ENCODE results near the gene PTGIR. TPM values are rescaled to one million over a fixed set of nuclear protein-coding genes. Genes with fewer than 3 reads are reported as not detected.
A peak's percentile ranks its signal among the peaks of the same experiment; 100 is the strongest.

The PTGIR gene
- total RNA-seq, 1 experiment from 2014 or later, result 0.34 TPM

DNA sequence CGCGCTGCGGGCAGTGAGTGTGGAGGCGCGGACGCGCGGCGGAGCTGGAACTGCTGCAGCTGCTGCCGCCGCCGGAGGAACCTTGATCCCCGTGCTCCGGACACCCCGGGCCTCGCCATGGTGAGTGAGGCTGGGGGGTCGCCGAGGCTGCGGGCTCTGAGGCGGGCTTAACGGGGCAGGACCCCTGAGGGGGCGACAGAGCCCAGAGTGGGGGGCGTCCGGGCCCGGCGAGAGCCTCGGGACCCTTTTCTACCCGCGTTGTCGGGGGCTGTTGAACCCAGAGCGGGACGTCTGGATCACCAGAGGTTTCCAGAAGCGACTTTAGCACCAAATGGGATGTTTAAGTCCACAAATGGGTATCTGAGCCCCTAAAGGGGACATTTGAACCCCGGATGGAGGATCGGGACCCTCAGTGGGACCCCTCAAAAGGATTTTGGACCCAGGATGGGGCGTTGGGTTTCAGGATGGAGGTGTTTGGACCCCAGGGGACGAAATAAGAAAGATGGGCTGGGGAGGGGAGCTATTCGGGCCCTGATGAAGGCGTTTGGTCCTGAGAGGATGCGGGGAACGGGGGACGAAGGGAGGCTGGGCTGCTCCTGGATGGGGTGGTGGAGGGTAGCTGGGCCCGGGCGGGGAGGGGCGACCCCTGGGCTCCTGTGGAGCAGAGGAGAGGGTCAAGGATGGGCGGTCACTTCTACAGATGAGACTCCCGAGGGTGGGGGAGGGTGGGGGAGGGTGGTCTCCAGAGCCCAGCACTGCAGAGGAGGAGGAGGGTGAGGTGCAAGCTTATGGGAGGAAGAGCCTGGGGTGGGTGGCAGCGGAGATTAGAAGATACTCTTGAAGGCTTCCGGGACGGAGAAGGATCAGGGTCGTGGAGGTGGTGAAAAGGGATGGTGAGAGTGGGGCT lies 23.3 kb downstream of the PTGIR start, which contains the start of gene CALM3:
Gene CALM3 (plus strand): TSS at position 13 of the 907 bp plus-strand sequence. CDS start 105 bp downstream, at position 118.
- no peak for DNase-seq (ENCODE audit: low read depth)

- peak; percentile 97 for DNase-seq (ENCODE audit: low read depth)
These were observed 24.2 kb downstream of the PTGIR start for GRCh38 chr19:46600384-46601317.

DNA sequence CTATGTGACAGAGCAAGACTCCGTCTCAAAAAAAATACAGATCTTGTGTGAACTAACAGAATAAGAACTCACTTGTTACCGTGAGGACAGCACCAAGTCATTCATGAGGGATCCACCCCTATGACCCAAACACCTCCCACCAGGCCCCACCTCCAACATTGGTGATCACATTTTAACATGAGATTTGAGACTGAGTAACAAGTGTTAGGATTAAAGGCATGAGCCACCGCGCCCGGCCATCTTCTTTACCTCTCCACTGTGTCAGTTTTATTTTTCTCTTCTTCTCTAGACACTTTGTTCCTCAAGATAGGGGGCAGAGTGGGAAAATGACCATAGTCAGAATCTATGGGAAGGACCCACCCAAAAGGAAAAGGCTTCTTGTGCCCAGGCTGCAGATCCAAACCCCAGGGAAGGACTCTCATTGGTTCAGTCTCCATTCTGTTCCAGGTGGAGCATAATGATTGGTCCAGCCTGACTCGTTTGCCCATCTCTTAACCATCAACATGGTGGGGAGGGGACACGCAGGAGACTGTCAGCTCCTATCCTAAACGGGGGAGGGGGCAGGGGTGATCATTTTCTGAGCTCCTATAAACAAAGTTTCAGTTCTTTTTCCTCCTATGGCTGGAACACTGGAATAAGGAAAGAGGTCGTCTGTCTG lies 25.0 kb downstream of the PTGIR start:
- DNase-seq (ENCODE audit: low read depth), result no peak

GRCh38 chr19:46598372-46598917 lies 26.4 kb downstream of the PTGIR start:
- no peak for DNase-seq (ENCODE audit: low read depth)

DNA sequence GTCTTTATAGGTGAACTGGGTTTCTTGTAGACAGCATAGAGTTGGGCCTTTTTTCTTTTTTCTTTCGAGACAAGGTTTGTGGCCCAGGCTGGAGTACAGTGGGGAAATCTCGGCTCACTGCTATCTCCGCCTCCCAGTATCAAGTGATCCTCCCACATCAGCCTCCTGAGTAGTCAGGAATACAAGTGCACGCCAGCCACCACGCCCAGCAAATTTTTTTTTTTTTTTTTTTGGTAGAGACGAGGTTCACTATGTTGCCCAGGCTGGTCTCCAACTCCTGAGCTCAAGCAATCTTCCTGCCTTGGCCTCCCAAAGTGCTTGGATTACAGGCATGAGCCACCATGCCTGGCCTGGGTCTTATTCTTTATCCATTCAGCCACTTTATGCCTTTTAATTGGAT lies 28.9 kb downstream of the PTGIR start:
- DNase-seq (ENCODE audit: low read depth), result no peak

- no peak for DNase-seq (ENCODE audit: low read depth)
These were observed 33.0 kb downstream of the PTGIR start for GRCh38 chr19:46591870-46592269.

GRCh38 chr19:46591254-46591653 lies 33.6 kb downstream of the PTGIR start:
- DNase-seq (ENCODE audit: low read depth), result no peak

DNA sequence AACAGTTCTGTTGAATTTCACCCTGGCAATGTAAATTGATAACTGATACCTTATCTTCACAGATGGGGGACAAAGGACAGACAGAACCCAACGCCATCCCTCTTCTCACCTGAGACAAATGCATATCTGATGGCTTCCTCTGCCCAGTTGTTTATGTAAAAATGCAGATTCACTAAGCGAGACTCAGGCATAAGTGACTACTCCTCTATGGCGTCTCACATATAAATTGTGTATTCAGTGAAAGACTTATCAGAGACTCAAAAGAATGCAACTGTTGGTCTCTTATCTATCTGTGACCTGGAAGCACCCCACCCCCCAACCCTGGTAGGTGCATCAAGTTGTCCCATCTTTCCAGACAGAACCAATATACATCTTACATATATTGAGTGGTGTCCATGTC lies 37.0 kb downstream of the PTGIR start:
- no peak for DNase-seq (ENCODE audit: low read depth)

DNA sequence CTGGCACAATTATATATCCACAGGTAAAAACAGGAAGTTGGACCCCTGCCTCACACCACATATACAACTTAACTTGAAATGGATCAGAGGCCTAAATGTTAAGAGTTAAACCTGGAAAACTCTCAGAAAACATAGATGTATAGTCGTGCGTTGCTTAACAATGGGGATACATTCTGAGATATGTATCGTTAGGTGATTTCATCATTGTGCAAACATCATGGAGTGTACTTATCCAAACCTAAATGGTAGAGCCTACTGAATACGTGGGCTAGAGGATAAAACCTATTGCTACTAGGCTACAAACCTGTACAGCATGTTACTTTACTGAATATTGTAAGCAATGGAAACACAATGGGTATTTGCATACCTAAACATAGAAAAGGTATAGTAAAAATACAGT lies 38.6 kb downstream of the PTGIR start:
- no peak for DNase-seq (ENCODE audit: low read depth)

DNA sequence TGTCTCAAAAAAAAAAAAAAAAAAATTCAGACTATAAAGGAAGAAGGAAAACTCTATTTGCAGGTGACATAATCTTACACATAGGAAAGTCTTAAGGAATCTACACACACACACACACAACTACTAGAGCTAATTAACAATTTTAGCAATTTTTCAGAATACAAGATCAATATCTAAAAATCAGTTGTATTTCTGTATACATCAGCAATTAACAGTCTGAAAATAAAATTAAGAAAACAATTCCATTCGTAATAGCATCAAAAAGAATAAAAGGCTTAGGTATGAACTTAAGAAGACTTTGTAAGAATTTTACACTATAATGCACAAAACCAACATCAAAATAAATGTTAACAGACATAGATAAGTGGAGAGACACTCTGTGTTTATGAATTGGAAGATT lies 39.4 kb downstream of the PTGIR start:
- no peak for DNase-seq (ENCODE audit: low read depth)

DNA sequence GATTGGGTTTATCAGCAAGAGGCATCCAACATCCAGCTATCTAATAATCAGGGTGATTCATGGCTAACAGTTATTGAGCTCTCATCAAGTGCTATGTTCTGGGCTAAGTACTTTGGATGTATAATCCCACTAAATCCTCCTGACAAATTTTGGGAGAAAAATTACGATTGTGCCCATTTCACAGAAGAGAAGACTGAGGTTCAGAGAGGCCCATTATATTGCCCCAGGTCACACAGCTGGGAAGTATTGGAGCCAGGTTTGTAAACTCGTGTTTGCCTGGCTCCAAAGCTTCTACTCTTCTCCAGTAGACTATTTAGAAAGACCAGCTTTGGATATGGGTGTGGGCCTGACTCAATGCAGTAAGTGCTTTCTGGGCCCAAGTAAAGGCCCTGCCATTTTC lies 44.6 kb downstream of the PTGIR start:
- DNase-seq (ENCODE audit: low read depth), result no peak

DNA sequence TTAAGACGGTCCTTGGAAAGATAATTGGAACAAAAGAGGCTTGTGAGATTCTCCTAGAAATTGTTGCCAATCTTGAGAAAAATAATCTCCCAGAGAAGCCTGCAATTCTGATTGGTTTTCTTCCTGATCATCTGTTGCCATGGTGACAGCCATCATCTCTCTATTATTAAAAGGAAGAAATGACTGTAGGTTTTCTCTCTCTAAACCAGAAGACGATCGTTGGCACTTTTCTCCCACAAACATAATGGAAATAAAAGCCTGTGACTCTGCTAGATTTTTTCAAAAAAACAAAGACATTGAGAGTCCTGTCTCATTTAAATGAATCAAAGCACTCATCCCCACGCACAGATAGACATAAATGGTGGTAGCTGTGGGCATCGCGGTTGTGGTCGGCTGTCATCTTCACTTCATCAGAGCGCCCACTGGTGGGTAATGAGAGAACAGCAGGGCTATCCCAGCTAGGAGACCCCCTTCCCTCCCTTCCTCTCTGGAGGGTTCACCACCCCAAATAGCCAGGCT lies 45.5 kb downstream of the PTGIR start:
- no peak for DNase-seq (ENCODE audit: low read depth)

GRCh38 chr19:46578450-46578849 lies 46.4 kb downstream of the PTGIR start:
- no peak for DNase-seq (ENCODE audit: low read depth)

DNA sequence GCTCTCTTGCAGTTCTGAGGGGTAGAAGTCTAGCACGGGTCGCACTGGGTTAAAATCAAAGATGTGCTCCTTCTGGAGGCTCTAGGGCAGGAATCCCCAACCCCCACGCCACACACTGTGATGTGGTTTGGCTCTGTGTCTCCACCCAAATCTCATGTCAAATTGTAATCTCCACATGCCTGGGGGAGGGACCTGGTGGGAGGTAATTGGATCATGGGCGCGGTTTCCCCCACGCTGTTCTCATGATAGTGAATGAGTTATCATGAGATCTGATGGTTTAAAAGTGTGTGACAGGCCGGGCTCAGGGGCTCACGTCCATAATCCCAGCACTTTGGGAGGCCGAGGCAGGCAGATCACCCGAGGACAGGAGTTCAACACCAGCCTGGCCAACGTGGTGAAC lies 50.4 kb downstream of the PTGIR start:
- peak; percentile 51 for DNase-seq (ENCODE audit: low read depth)

GRCh38 chr19:46573679-46574498 lies 51.0 kb downstream of the PTGIR start:
- no peak for DNase-seq (ENCODE audit: low read depth)

DNA sequence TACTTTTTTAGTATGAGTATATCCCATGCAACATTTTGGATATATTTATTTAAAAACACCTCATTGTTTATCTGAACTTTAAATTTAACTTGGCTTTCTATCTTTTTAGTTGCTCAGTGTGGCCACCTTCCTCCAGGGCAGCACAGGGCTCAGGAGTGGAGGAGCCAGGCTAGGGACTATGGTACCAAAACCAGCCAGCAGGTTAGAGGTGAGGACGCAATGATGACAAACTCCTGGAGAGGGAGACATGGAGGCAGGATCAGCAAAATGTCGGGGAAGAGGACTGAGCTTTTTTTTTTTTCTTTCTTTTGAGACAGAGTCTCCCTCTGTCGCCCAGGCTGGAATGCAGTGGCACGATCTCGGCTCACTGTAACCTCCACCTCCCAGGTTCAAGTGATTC lies 53.4 kb downstream of the PTGIR start:
- peak; percentile 35 for DNase-seq (ENCODE audit: low read depth)

Data from Daoy (cell line).